GM21619 (cell line): Measurements from ENCODE around the gene APOC3.
"Not testable (repeated sequence)": the region's sequence is repeated elsewhere in the genome, so short reads cannot be mapped to it uniquely, and the experiment has no call there.

ENCODE experiments used
- ATAC-seq: cut with Tn5 transposase; IDR thresholded peaks from one replicate; pipeline ENCODE4 v1.9.1; 2021; ENCODE audit not compliant: unreplicated experiment

Gene APOC3

DNA sequence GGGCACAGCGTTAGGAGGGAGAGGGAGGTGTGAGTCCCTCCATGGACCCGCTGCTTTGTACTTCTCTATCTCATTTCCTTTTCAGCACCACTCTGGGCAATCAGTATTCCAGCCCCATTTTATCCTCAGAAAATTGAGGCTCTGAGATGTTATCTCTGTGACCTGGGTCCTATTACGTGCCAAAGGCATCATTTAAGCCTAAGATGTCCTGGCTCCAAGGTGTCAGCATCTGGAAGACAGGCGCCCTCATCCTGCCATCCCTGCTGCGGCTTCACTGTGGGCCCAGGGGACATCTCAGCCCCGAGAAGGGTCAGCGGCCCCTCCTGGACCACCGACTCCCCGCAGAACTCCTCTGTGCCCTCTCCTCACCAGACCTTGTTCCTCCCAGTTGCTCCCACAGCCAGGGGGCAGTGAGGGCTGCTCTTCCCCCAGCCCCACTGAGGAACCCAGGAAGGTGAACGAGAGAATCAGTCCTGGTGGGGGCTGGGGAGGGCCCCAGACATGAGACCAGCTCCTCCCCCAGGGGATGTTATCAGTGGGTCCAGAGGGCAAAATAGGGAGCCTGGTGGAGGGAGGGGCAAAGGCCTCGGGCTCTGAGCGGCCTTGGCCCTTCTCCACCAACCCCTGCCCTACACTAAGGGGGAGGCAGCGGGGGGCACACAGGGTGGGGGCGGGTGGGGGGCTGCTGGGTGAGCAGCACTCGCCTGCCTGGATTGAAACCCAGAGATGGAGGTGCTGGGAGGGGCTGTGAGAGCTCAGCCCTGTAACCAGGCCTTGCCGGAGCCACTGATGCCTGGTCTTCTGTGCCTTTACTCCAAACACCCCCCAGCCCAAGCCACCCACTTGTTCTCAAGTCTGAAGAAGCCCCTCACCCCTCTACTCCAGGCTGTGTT lies 829 bp upstream of the APOC3 start:
- ATAC-seq = no peak

DNA sequence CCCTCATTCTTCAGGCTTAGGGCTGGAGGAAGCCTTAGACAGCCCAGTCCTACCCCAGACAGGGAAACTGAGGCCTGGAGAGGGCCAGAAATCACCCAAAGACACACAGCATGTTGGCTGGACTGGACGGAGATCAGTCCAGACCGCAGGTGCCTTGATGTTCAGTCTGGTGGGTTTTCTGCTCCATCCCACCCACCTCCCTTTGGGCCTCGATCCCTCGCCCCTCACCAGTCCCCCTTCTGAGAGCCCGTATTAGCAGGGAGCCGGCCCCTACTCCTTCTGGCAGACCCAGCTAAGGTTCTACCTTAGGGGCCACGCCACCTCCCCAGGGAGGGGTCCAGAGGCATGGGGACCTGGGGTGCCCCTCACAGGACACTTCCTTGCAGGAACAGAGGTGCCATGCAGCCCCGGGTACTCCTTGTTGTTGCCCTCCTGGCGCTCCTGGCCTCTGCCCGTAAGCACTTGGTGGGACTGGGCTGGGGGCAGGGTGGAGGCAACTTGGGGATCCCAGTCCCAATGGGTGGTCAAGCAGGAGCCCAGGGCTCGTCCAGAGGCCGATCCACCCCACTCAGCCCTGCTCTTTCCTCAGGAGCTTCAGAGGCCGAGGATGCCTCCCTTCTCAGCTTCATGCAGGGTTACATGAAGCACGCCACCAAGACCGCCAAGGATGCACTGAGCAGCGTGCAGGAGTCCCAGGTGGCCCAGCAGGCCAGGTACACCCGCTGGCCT lies 641 bp downstream of the APOC3 start:
- no peak for ATAC-seq

DNA sequence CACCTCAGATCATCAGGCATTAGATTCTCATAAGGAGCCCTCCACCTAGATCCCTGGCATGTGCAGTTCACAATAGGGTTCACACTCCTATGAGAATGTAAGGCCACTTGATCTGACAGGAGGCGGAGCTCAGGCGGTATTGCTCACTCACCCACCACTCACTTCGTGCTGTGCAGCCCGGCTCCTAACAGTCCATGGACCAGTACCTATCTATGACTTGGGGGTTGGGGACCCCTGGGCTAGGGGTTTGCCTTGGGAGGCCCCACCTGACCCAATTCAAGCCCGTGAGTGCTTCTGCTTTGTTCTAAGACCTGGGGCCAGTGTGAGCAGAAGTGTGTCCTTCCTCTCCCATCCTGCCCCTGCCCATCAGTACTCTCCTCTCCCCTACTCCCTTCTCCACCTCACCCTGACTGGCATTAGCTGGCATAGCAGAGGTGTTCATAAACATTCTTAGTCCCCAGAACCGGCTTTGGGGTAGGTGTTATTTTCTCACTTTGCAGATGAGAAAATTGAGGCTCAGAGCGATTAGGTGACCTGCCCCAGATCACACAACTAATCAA lies 2.2 kb downstream of the APOC3 start:
- no peak for ATAC-seq

DNA sequence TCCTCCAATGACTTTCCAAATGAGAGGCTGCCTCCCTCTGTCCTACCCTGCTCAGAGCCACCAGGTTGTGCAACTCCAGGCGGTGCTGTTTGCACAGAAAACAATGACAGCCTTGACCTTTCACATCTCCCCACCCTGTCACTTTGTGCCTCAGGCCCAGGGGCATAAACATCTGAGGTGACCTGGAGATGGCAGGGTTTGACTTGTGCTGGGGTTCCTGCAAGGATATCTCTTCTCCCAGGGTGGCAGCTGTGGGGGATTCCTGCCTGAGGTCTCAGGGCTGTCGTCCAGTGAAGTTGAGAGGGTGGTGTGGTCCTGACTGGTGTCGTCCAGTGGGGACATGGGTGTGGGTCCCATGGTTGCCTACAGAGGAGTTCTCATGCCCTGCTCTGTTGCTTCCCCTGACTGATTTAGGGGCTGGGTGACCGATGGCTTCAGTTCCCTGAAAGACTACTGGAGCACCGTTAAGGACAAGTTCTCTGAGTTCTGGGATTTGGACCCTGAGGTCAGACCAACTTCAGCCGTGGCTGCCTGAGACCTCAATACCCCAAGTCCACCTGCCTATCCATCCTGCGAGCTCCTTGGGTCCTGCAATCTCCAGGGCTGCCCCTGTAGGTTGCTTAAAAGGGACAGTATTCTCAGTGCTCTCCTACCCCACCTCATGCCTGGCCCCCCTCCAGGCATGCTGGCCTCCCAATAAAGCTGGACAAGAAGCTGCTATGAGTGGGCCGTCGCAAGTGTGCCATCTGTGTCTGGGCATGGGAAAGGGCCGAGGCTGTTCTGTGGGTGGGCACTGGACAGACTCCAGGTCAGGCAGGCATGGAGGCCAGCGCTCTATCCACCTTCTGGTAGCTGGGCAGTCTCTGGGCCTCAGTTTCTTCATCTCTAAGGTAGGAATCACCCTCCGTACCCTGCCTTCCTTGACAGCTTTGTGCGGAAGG lies 2.9 kb downstream of the APOC3 start:
- no peak for ATAC-seq

DNA sequence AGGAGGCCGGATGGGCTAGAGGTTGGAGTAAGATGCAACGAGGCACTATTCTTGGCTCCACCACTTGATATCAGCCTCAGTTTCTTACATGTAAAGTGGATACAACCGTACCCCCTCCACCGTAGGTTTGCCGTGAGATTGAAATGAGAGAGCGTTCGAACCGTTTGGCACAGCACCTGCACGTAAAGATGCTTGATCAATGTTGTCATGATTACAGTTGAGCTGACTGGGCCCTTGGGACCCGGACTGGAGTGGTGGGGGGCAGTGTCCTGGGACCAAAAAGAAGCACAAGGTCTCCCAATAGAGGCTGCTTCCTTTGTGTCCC lies 3.7 kb downstream of the APOC3 start:
- no peak for ATAC-seq

DNA sequence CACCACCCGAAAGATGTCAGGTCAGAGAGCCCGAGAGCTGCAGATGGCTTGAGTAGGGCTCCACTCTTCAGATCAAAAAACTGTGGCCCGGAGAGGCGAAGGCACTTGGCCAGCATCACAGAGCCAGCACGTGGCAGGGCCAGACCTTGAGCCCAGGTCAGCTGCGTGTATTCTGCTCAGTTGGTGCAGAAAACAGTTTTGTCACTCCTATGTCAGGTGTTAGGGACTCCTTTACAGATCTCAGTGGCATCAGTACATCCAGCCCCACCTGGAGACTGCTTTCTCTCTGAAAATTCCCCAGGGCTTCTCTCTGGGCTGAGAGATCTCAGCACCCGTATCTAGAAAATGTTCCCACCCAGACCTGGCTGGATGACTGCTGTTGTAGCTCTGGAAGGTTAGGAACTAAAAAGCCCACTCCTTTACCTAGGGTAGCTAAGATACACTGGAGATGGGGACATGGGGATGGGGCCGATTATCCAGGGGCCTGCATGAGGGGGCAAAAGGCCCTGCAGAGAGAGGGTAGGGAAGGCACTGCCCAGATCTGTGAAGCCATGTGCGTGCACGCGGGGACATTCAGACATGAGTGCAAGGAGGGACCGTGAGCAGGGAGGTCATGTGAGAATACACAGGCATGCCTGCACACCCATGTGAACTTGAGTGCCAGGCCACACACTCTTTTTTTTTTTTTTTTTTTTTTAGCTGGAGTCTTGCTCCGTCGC lies 4.3 kb downstream of the APOC3 start:
- no peak for ATAC-seq

DNA sequence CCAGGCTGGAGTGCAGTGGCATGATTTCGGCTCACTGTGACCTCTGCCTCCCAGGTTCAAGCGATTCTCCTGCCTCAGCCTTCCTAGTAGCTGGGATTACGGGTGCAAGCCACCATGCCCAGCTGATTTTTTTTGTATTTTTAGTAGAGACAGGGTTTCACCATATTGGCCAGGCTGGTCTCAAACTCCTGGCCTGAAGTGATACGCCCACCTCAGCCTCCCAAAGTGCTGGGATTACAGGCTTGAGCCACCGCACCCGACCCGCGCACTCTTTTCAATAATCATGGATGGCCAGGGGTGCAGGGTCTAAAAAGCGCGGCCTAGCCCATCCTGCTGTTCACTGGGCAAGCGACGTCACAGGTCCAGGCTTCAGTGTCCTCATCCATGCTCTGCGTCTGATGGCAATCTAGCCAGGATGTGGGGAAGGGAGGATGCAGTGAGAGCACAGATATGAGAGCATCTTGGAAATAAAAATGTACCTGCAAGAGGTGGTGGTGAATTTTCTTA lies 4.9 kb downstream of the APOC3 start:
- ATAC-seq = not testable (repeated sequence)

DNA sequence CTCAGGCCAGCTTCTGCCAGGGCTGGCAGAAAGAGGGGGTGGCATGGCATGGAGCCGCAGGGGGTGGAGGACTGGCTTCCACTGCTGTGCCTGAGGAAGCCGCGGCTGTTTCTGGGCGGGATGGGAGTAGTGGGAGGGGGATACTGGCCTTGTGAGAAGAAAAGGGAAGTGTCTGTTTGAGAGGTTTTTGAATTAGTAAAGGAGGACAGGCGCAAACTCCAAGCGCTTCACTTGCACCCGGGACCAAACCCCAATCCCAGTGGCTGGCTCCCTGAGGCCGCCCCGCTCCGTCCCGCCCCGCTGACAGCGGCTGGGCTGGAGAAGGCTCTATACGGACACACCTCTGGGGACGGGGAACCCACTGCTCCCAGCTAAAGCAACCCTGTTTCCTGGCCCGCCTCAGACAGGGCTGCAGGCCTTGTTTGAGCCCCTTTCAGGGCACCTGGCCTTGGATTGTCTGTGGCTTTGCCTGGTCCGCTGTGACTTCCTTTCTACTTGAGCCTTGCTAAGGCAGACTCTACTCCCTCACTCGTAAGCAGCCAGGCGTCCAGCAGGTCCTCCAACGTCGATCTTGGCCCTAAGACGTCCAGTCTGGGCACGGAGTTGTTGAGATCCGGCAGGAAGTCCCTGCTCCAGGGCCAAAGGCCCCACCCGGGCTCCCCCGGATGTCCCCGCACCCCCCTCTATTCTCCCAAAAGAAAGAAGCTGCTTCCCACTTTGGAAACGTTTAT lies 5.5 kb downstream of the APOC3 start:
- ATAC-seq = no peak

DNA sequence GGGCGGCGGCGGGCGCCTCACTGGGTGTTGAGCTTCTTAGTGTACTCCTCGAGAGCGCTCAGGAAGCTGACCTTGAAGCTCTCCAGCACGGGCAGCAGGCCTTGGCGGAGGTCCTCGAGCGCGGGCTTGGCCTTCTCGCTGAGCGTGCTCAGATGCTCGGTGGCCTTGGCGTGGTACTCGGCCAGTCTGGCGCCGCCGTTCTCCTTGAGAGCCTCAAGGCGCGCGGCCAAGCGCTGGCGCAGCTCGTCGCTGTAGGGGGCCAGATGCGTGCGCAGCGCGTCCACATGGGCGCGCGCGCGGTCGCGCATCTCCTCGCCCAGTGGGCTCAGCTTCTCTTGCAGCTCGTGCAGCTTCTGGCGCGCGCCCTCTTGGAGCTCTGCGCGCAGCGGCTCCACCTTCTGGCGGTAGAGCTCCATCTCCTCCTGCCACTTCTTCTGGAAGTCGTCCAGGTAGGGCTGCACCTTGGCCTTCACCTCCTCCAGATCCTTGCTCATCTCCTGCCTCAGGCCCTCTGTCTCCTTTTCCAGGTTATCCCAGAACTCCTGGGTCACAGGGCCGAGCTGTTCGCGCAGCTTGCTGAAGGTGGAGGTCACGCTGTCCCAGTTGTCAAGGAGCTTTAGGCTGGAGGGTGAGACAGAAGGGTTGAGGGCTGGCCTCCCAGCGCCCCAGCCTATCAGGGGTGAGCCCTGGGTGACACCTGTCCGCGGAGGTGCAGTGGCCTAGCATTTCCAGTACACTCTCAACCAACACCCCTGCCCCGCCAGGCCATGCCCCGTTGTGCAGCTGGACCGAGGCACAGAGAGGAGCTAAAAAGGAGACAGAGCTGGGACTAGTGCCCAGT lies 6.3 kb downstream of the APOC3 start:
- peak; percentile 82 for ATAC-seq

DNA sequence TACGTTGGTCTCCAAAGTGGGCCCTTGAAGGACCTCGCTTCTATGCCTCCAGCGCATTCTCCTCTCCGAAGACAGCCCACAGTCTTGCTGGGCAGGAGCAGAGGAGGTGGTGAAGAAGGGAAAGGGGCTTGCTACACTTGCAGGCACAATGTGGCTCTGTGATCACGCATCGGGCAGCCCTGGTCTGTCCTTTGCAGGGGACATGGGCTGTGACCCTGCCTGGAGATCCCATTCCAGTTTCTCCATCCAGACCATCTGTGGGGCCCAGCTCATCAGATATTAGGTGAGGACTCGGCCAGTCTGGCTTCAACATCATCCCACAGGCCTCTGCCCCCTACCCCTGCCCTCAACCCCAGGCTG lies 6.9 kb downstream of the APOC3 start:
- no peak for ATAC-seq

DNA sequence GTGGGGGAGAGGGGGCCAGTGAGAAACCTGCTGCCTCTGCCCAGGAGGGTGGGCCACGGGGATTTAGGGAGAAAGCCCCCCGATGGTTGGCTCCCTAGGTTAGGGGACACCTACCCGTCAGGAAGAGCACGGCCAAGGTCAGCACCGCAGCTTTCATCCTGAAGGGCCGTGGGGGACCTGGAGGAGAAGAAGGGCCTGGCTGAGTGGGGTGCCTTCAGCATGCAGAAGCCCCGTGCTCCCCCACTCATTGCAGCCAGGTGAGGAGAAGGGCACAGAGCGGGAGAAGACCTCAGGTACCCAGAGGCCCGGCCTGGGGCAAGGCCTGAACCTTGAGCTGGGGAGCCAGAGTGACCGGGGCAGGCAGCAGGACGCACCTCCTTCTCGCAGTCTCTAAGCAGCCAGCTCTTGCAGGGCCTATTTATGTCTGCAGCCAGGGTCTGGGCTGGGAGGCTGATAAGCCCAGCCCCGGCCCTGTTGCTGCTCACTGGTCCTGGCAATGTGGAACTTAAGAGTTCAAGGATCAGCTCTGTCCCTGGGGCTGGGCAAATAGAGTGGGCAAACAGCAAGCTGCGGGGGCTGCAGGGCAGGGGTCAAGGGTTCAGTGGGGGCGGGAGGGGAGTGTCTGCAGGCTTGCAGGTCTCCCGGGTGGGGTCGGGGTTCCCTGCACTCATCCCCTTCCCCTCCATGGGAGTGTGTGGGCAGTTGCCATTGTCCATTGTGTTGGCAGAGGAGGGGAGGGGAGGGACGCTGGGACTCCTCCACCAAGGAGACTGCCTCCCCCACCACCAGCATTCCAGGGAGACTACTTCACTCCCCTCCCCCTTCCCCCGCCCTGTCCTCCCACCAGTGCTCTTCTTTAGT lies 7.8 kb downstream of the APOC3 start, which contains the start of gene APOA1:
Gene APOA1 (minus strand): TSS at position 392 of the 861 bp plus-strand sequence. CDS start 235 bp downstream, at position 157.
- ATAC-seq = no peak

DNA sequence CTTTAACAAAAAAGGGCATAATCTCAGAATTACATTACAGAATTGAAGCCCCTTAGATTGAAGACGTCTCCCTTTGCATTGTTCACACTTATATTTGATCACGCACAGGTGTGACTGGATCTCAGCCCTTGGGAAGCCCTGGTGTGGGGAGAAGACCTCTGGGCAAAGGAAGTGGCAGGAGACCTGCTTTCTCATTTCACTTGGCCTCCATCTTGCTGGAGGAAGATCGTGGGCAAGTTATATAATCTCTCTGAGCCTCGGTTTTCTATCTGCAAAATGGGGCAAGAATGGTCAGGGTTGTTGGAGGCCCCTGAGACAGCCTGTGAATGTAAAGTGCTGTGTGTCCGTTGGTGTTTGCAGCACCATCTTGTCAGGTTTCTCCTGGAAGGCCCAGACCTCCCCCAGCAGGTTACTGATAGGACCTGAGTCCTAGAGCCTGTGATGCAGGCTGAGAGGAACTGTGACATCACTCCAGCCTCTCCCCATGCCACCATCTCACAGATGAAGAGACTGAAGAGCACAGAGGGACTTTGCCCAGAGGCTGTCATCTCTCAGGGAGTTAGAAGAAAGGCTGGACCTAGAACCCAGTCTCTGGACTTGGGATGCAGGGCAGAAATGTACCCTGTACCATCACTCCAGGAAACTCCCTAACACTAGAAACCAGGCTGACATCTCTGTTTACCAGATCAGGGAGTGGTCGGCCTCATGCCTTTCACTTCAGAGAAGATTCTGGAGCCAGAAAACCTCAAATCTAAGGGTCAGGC lies 8.8 kb downstream of the APOC3 start:
- no peak for ATAC-seq

DNA sequence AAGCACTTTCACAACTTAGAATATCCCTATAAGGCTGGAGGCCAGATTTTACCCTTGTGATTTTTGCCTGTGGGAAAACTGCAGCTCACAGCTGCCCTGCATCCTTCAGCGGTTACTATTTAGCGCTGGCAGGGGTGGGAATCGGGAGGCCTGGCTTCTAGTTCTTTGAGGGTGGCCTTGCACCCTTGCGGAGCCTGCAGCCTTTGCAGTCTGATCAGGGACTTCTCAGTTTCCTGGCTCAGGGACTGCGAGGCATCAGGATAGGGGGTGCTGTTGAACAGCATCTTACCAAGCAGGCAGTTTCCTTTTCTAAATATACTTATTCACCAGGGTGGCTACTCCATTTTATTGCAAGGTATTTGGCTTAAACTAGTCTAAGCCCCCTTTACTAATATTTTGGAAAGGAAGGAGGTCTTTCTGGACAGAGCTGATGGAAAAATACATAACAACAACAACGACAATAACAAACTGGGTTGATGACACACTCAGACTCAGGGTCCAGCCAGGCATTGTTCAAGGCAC lies 10.6 kb downstream of the APOC3 start:
- no peak for ATAC-seq

DNA sequence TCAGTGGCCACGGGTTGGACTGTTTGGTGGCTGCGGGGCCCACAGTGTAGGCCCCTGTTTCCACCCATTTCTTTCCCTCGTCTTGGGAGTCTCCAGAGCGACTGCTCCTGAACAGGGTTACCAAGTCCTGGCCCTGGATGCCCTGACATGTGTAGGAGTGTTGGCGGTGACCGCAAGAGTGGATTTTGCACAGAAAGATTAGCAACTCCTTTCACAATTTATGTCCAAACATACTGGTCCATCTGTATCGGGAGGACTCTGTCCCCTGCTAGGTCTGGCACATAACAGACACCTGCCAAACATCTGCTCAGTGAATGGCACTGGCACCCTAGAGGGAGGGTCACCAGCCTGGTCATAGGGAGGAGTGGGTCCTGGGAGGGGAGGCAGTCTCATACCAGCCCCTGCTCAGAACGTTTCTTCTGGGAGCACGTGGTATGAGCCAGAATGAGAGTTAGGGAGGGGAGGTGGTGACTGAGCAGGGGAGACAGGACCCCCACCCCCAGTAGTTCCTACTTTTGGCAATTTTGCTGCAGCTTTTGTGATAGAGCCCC lies 11.1 kb downstream of the APOC3 start:
- no peak for ATAC-seq

DNA sequence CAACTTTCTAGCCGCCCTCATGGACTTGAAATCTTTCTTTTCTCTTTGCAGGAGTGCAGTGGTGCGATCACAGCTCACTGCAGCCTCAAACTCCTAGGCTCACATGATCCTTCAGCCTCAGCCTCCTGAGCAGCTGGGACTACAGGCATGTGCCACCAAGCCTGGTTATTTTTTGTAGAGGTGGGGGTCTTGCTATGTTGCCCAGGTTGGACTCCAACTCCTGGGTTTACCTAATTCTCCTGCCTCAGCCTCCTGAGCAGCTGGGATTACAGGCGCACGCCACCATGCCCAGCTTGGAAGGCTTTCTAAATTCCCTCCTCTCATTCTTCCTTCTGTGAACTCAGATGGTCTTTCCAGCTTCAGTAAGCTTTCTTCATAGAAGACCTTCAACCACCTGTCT lies 12.4 kb downstream of the APOC3 start:
- ATAC-seq = no peak

DNA sequence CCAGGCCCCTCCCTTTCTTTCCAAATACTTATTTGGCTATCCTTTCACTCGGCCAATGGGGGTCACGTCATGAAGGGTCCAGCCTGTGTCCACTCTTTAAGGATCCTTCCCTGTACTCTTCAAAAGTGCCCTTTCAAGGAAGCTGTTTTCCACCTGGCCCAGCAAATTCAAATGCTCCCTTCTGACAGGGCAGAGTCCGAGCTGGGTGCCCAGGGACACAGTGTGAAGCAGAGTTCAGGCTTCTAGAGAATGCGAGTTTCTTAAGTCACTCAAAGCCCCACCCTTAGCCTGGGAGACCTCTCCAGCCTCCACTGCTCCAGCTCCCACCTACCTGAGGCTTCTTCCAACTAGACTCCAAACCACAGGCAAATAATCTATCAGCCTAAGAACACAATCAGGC lies 13.2 kb downstream of the APOC3 start:
- no peak for ATAC-seq
